ENCODE data around the gene EMSY.

EMSY gene

GRCh38 chr11:76493626-76494539 is 49.1 kb downstream of the EMSY start:
- 98 to 100% methylated on average over 14 to 21 of the region's 25 CpGs for WGBS, 2 experiments (ENCODE audit: insufficient coverage in 2 of 2)
- no peak overlapping the region for H3K27ac ChIP-seq (ENCODE audit: low read depth, low read length, severe bottlenecking)
- no peaks in the 10 kb centered on the region for H3K4me1 ChIP-seq (ENCODE audit: control insufficient read depth, insufficient read depth, low read length, poor library complexity, severe bottlenecking)
- no peaks in the 10 kb centered on the region for H3K9me3 ChIP-seq (ENCODE audit: control insufficient read depth, low read length)
- H3K4me3 ChIP-seq (ENCODE audit: extremely low read depth, insufficient read depth, low read length, poor library complexity, severe bottlenecking): no peak overlapping the region
- H3K36me3 ChIP-seq (ENCODE audit: control insufficient read depth, insufficient read depth, low read length): peaks cover 45% of the 10 kb centered on the region

- no peak overlapping the region for H3K4me3 ChIP-seq (ENCODE audit: extremely low read depth, insufficient read depth, low read length, poor library complexity, severe bottlenecking)
- 100% methylated on average over 1 of the region's 3 CpGs for WGBS, 2 experiments (ENCODE audit: insufficient coverage in 2 of 2)
- H3K27ac ChIP-seq (ENCODE audit: low read depth, low read length, severe bottlenecking): no peak overlapping the region
- H3K36me3 ChIP-seq (ENCODE audit: control insufficient read depth, insufficient read depth, low read length): peaks cover 48% of the 10 kb centered on the region
- no peaks in the 10 kb centered on the region for H3K9me3 ChIP-seq (ENCODE audit: control insufficient read depth, low read length)
- H3K4me1 ChIP-seq (ENCODE audit: control insufficient read depth, insufficient read depth, low read length, poor library complexity, severe bottlenecking): no peaks in the 10 kb centered on the region
Measured at GRCh38 chr11:76495019-76495418, 50.2 kb downstream of the EMSY start.

DNA sequence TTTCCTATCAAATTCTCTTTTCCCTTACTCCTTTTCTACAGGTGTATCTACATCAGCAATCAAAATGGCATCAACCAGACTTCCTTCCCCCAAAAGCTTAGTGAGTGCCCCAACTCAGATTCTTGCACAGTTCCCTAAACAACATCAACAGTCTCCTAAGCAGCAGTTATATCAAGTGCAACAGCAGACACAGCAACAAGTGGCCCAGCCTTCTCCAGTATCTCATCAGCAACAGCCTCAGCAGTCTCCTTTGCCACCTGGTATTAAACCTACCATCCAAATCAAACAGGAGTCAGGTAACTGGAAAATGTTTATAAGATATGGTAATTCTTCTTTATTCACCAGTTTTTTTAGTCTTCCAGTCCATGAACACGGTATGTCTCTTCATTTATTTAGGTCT is 51.4 kb downstream of the EMSY start:
- Histone ChIP-seq H3K4me3 (ENCODE audit: extremely low read depth, insufficient read depth, low read length, poor library complexity, severe bottlenecking) (no peak overlapping the region), H3K9me3 (ENCODE audit: control insufficient read depth, low read length) (peaks cover 7% of the 10 kb centered on the region), H3K4me1 (ENCODE audit: control insufficient read depth, insufficient read depth, low read length, poor library complexity, severe bottlenecking) (no peaks in the 10 kb centered on the region), H3K36me3 (ENCODE audit: control insufficient read depth, insufficient read depth, low read length) (peaks cover 53% of the 10 kb centered on the region), H3K27ac (ENCODE audit: low read depth, low read length, severe bottlenecking) (no peak overlapping the region)
- WGBS, 2 experiments (ENCODE audit: insufficient coverage in 2 of 2): no CpG with 5 or more reads among the region's 1 CpG

GRCh38 chr11:76501526-76502202 is 56.8 kb downstream of the EMSY start:
- no peak overlapping the region for H3K4me3 ChIP-seq (ENCODE audit: extremely low read depth, insufficient read depth, low read length, poor library complexity, severe bottlenecking)
- WGBS, 2 experiments (ENCODE audit: insufficient coverage in 2 of 2): 90 to 92% methylated on average over 2 of the region's 5 CpGs
- H3K27ac ChIP-seq (ENCODE audit: low read depth, low read length, severe bottlenecking): no peak overlapping the region
- H3K4me1 ChIP-seq (ENCODE audit: control insufficient read depth, insufficient read depth, low read length, poor library complexity, severe bottlenecking): no peaks in the 10 kb centered on the region
- peaks cover 15% of the 10 kb centered on the region for H3K9me3 ChIP-seq (ENCODE audit: control insufficient read depth, low read length)
- H3K36me3 ChIP-seq (ENCODE audit: control insufficient read depth, insufficient read depth, low read length): peaks cover 33% of the 10 kb centered on the region

GRCh38 chr11:76506833-76507232 is 62.0 kb downstream of the EMSY start:
- peaks cover 23% of the 10 kb centered on the region for H3K36me3 ChIP-seq (ENCODE audit: control insufficient read depth, insufficient read depth, low read length)
- H3K9me3 ChIP-seq (ENCODE audit: control insufficient read depth, low read length): peaks cover 2% of the 10 kb centered on the region
- no peak overlapping the region for H3K27ac ChIP-seq (ENCODE audit: low read depth, low read length, severe bottlenecking)
- 100% methylated on average over 1 of the region's 2 CpGs; no CpG with 5 or more reads in 1 of the 2 experiments for WGBS, 2 experiments (ENCODE audit: insufficient coverage in 2 of 2)
- H3K4me3 ChIP-seq (ENCODE audit: extremely low read depth, insufficient read depth, low read length, poor library complexity, severe bottlenecking): no peak overlapping the region
- no peaks in the 10 kb centered on the region for H3K4me1 ChIP-seq (ENCODE audit: control insufficient read depth, insufficient read depth, low read length, poor library complexity, severe bottlenecking)

DNA sequence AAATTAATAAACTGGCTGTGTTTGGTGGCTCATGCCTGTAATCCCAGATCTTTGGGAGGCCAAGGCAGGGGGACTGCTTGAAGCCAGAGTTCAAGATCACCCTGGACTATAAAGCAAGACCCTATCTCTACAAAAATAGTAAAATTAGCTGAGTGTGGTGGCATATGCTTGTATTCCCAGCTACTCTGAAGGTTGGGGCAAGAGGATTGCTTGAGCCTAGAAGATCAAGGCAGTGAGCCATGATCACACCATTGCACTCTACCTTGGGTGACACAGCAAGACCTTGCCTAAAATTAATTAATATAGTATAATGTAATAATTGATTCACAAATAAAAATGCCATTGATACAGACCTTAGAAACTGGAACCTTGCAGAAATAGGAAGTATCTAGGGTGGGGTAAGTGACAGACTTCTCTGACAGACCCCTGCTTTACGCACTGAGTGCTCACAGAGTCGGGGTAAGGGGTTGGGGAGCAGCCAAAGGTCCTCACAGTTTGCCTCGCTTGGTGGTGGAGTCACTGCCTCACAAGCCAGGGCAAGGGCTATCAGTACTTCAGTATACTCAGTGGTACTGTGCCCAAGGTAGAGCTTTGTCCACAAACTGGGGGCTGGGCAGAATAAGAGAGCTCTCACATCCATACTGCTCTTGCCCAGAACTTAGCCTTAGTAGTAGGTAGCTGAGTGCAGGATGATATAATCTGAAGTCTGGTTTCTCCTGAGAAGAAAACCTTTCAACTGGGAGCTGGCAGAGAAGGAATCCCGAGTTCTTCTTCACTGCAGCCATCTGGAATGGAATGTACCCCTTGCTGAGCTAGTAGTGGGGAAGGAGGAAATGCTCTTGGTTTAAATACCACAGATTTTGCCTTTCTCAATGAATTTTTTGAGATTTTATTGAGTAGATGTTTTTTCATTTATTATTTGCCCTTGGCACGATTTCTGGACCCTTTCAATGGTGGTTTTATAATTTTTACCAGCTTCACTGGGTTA is 65.5 kb downstream of the EMSY start:
- Histone ChIP-seq H3K27ac (ENCODE audit: low read depth, low read length, severe bottlenecking) (no peak overlapping the region), H3K4me3 (ENCODE audit: extremely low read depth, insufficient read depth, low read length, poor library complexity, severe bottlenecking) (no peak overlapping the region), H3K9me3 (ENCODE audit: control insufficient read depth, low read length) (no peaks in the 10 kb centered on the region), H3K36me3 (ENCODE audit: control insufficient read depth, insufficient read depth, low read length) (peaks cover 23% of the 10 kb centered on the region), H3K4me1 (ENCODE audit: control insufficient read depth, insufficient read depth, low read length, poor library complexity, severe bottlenecking) (no peaks in the 10 kb centered on the region)
- 59 to 64% methylated on average over 3 to 4 of the region's 5 CpGs for WGBS, 2 experiments (ENCODE audit: insufficient coverage in 2 of 2)

- no CpG with 5 or more reads among the region's 1 CpG for WGBS, 2 experiments (ENCODE audit: insufficient coverage in 2 of 2)
- Histone ChIP-seq H3K4me3 (ENCODE audit: extremely low read depth, insufficient read depth, low read length, poor library complexity, severe bottlenecking) (no peak overlapping the region), H3K4me1 (ENCODE audit: control insufficient read depth, insufficient read depth, low read length, poor library complexity, severe bottlenecking) (no peaks in the 10 kb centered on the region), H3K27ac (ENCODE audit: low read depth, low read length, severe bottlenecking) (no peak overlapping the region), H3K36me3 (ENCODE audit: control insufficient read depth, insufficient read depth, low read length) (peaks cover 26% of the 10 kb centered on the region), H3K9me3 (ENCODE audit: control insufficient read depth, low read length) (no peaks in the 10 kb centered on the region)
Measured at GRCh38 chr11:76512851-76513653, 68.2 kb downstream of the EMSY start.

GRCh38 chr11:76513654-76514034 is 68.8 kb downstream of the EMSY start:
- WGBS, 2 experiments (ENCODE audit: insufficient coverage in 2 of 2): 83 to 100% methylated on average over 1 of the region's 3 CpGs
- Histone ChIP-seq H3K4me3 (ENCODE audit: extremely low read depth, insufficient read depth, low read length, poor library complexity, severe bottlenecking) (no peak overlapping the region), H3K4me1 (ENCODE audit: control insufficient read depth, insufficient read depth, low read length, poor library complexity, severe bottlenecking) (no peaks in the 10 kb centered on the region), H3K27ac (ENCODE audit: low read depth, low read length, severe bottlenecking) (no peak overlapping the region), H3K36me3 (ENCODE audit: control insufficient read depth, insufficient read depth, low read length) (peaks cover 25% of the 10 kb centered on the region), H3K9me3 (ENCODE audit: control insufficient read depth, low read length) (no peaks in the 10 kb centered on the region)

- Histone ChIP-seq H3K9me3 (ENCODE audit: control insufficient read depth, low read length) (no peaks in the 10 kb centered on the region), H3K36me3 (ENCODE audit: control insufficient read depth, insufficient read depth, low read length) (peaks cover 36% of the 10 kb centered on the region), H3K27ac (ENCODE audit: low read depth, low read length, severe bottlenecking) (no peak overlapping the region), H3K4me1 (ENCODE audit: control insufficient read depth, insufficient read depth, low read length, poor library complexity, severe bottlenecking) (no peaks in the 10 kb centered on the region), H3K4me3 (ENCODE audit: extremely low read depth, insufficient read depth, low read length, poor library complexity, severe bottlenecking) (no peak overlapping the region)
- WGBS, 2 experiments (ENCODE audit: insufficient coverage in 2 of 2): no CpG with 5 or more reads among the region's 1 CpG
Measured at GRCh38 chr11:76515494-76515893, 70.7 kb downstream of the EMSY start.

DNA sequence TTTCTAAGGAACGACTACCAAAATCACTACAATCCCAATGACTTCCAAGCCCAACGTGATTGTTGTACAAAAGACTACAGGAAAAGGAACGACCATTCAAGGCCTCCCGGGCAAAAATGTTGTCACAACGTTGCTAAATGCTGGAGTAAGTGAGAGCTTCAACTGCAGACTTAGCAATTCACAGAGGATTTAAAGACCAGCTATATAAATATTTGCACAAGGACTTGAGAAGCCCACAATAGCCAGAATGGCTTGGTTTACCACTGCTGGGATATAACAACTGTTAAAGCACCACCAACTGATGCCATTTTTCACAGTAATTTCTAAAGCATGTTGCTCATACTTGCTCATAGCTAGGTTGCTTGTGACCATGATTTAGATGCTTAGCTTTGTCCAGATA is 78.3 kb downstream of the EMSY start:
- H3K27ac ChIP-seq (ENCODE audit: low read depth, low read length, severe bottlenecking): no peak overlapping the region
- H3K9me3 ChIP-seq (ENCODE audit: control insufficient read depth, low read length): no peaks in the 10 kb centered on the region
- peaks cover 6% of the 10 kb centered on the region for H3K4me1 ChIP-seq (ENCODE audit: control insufficient read depth, insufficient read depth, low read length, poor library complexity, severe bottlenecking)
- H3K4me3 ChIP-seq (ENCODE audit: extremely low read depth, insufficient read depth, low read length, poor library complexity, severe bottlenecking): no peak overlapping the region
- WGBS, 2 experiments (ENCODE audit: insufficient coverage in 2 of 2): 88% methylated on average over 4 of the region's 5 CpGs; no CpG with 5 or more reads in 1 of the 2 experiments
- H3K36me3 ChIP-seq (ENCODE audit: control insufficient read depth, insufficient read depth, low read length): peaks cover 60% of the 10 kb centered on the region
